ENCODE data around the gene COL5A2.

The COL5A2 gene

GRCh38 chr2:189092936-189093335 is 86.6 kb downstream of the COL5A2 start:
- no peak for DNase-seq

GRCh38 chr2:189091253-189091652 is 88.3 kb downstream of the COL5A2 start:
- no peak for DNase-seq

GRCh38 chr2:189088591-189089205 is 90.9 kb downstream of the COL5A2 start:
- DNase-seq, result no peak

GRCh38 chr2:189086710-189087109 is 92.9 kb downstream of the COL5A2 start:
- DNase-seq, result peak; percentile 16

GRCh38 chr2:189086250-189086649 is 93.3 kb downstream of the COL5A2 start:
- no peak for DNase-seq

GRCh38 chr2:189083606-189084005 is 96.0 kb downstream of the COL5A2 start:
- DNase-seq, result no peak

- no peak for DNase-seq
Observed at GRCh38 chr2:189083106-189083505, 96.5 kb downstream of the COL5A2 start.

- no peak for DNase-seq
Observed at GRCh38 chr2:189082376-189082975, 97.1 kb downstream of the COL5A2 start.

- DNase-seq, result no peak
Observed at GRCh38 chr2:189076572-189076971, 103.0 kb downstream of the COL5A2 start.

GRCh38 chr2:189076120-189076519 is 103.4 kb downstream of the COL5A2 start:
- DNase-seq, result no peak

GRCh38 chr2:189074506-189074905 is 105.1 kb downstream of the COL5A2 start:
- no peak for DNase-seq

GRCh38 chr2:189072036-189072435 is 107.5 kb downstream of the COL5A2 start:
- no peak for DNase-seq

GRCh38 chr2:189069855-189070619 is 109.5 kb downstream of the COL5A2 start:
- no peak for DNase-seq

GRCh38 chr2:189066037-189066436 is 113.5 kb downstream of the COL5A2 start:
- no peak for DNase-seq

- no peak for DNase-seq
Observed at GRCh38 chr2:189060096-189060642, 119.4 kb downstream of the COL5A2 start.

- DNase-seq, result no peak
Observed at GRCh38 chr2:189057316-189057715, 122.2 kb downstream of the COL5A2 start.

GRCh38 chr2:189056200-189057106 is 123.1 kb downstream of the COL5A2 start:
- no peak for DNase-seq

GRCh38 chr2:189050165-189050712 is 129.3 kb downstream of the COL5A2 start:
- DNase-seq, result no peak

- no peak for DNase-seq
Observed at GRCh38 chr2:189049709-189050164, 129.8 kb downstream of the COL5A2 start.

- DNase-seq, result no peak
Observed at GRCh38 chr2:189048189-189048588, 131.4 kb downstream of the COL5A2 start.

- no peak for DNase-seq
Observed at GRCh38 chr2:189047171-189047888, 132.2 kb downstream of the COL5A2 start.

GRCh38 chr2:189046320-189046719 is 133.2 kb downstream of the COL5A2 start:
- no peak for DNase-seq

All from kidney glomerular epithelial cell (primary cell).